Caco-2 (cell line): ENCODE measurements around the gene POMGNT2. TPM values are rescaled to one million over a fixed set of nuclear protein-coding genes. Genes with fewer than 3 reads are reported as not detected.

Source experiments
- Bru-seq: library from RNA; stranded (reverse); fragments of 400-500 nt; gene quantifications from one replicate; lab custom pipeline; 2021; lab: Mats Ljungman, UMichigan
- BruChase-seq, 2 experiments: library from RNA; stranded (reverse); fragments of 400-500 nt; gene quantifications; one replicate each; lab custom pipeline; 2021; lab: Mats Ljungman, UMichigan
- BruUV-seq: library from RNA; stranded (reverse); fragments of 400-500 nt; replicated peaks from 2 replicates; lab custom pipeline; 2021; lab: Mats Ljungman, UMichigan
- CTCF ChIA-PET: fragments of 300-600 bp; sonication (Branson Sonifier 250); formaldehyde crosslinking; loops from one replicate; lab custom pipeline; 2022; ENCODE audit warnings: antibody characterized with exemption; lab: Charles Lee
- POLR2A ChIA-PET: fragments of 300-600 bp; sonication (Branson Sonifier 250); formaldehyde crosslinking; loops from one replicate; lab custom pipeline; 2022; ENCODE audit warnings: antibody characterized with exemption; lab: Charles Lee
- DNase-seq, 2 experiments: peaks; one replicate each; pipeline versions ENCODE4 v3.0.0 to v3.0.0-alpha.2; 2020 to 2022
- H3K27me3 ChIP-seq: replicated peaks from 2 replicates; pipeline ENCODE4 v1.6.0; 2011; ENCODE audit warnings: low read length; ENCODE audit not compliant: control insufficient read depth, insufficient read depth
- H3K36me3 ChIP-seq: 2 replicates; pipeline ENCODE4 v1.5.1; 2011; ENCODE audit warnings: low read length; ENCODE audit not compliant: control insufficient read depth, insufficient read depth
- H3K4me1 ChIP-seq: fragments of 250-450 bp; sonication (Bioruptor Pico); 2 replicates; pipeline ENCODE4 v1.5.1; 2020; ENCODE audit warnings: mild to moderate bottlenecking
- H3K4me3 ChIP-seq: 2 replicates; pipeline ENCODE4 v1.5.1; 2011; ENCODE audit warnings: low read depth, mild to moderate bottlenecking, control low read depth, low read length
- H3K9me3 ChIP-seq: fragments of 250-450 bp; sonication (Bioruptor Pico); 2 replicates; pipeline ENCODE4 v1.5.1; 2020; ENCODE audit warnings: mild to moderate bottlenecking, moderate library complexity
- H3K27ac Mint-ChIP-seq: one replicate; pipeline ENCODE4 v1.8.0; 2022; ENCODE audit warnings: mixed read lengths; ENCODE audit not compliant: unreplicated experiment
- H3K27me3 Mint-ChIP-seq: one replicate; pipeline ENCODE4 v1.8.0; 2022; ENCODE audit warnings: mixed read lengths; ENCODE audit not compliant: insufficient read depth, unreplicated experiment
- H3K36me3 Mint-ChIP-seq: one replicate; pipeline ENCODE4 v1.8.0; 2022; ENCODE audit warnings: mild to moderate bottlenecking, mixed read lengths; ENCODE audit not compliant: insufficient read depth, unreplicated experiment
- H3K4me1 Mint-ChIP-seq: one replicate; pipeline ENCODE4 v1.8.0; 2022; ENCODE audit warnings: low read depth, mixed read lengths; ENCODE audit not compliant: unreplicated experiment
- H3K4me3 Mint-ChIP-seq: one replicate; pipeline ENCODE4 v1.8.0; 2022; ENCODE audit warnings: mild to moderate bottlenecking, moderate library complexity, mixed read lengths; ENCODE audit not compliant: unreplicated experiment
- H3K9me3 Mint-ChIP-seq: one replicate; pipeline ENCODE4 v1.8.0; 2022; ENCODE audit warnings: mixed read lengths; ENCODE audit not compliant: unreplicated experiment
- CTCF ChIP-seq, 2 experiments: fragments of 200-600 bp in 1 of 2; IDR thresholded peaks; 1 replicate in 1 of 2; 2 replicates in 1 of 2; pipeline versions ENCODE4 v1.5.1 to v1.8.0; 2011 to 2022; ENCODE audit warnings: antibody characterized with exemption in 1 of 2, control low read depth in 1 of 2, inconsistent platforms in 1 of 2, low read depth in 1 of 2, low read length in 1 of 2, mild to moderate bottlenecking in 1 of 2, moderate library complexity in 1 of 2; ENCODE audit not compliant: insufficient read depth in 1 of 2, severe bottlenecking in 1 of 2, unreplicated experiment in 1 of 2
- intact Hi-C: fragments of 100-400 bp; cut with micrococcal nuclease; formaldehyde crosslinking; loops from one replicate; pipeline ENCODE4 v1.10.0; 2022; ENCODE audit not compliant: unreplicated experiment
- long read RNA-seq: library from polyadenylated mRNA; stranded (forward); transcript quantifications from one replicate; pipeline ENCODE4 v2.0.0, GENCODE V29; 2022
- total RNA-seq: library from RNA; stranded (reverse); gene quantifications from 2 replicates; pipeline ENCODE4 v1.2.3, GENCODE V29; 2022

The POMGNT2 gene
- total RNA-seq (9.1 and 10.1 TPM in 2 replicates), Bru-seq, nascent RNA (percentile 56 among the genes with signal in this experiment), BruChase-seq, experiment 1, labeled RNA remaining after a 2-hour chase (percentile 52 among the genes with signal in this experiment), BruChase-seq, experiment 2, labeled RNA remaining after a 6-hour chase (percentile 44 among the genes with signal in this experiment)
- long read RNA-seq, transcript POMGNT2-201 (2 exons, 2,544 nt): major isoform, 17 of 26 reads
- long read RNA-seq, partial matches to known transcripts: 8 of 26 reads
- long read RNA-seq, other reads (novel, unspliced or antisense): 0 of 26 reads

- H3K4me3 ChIP-seq: peak within 1 kb of the TSS; percentile 86
- H3K9me3 ChIP-seq: no peaks in the 10 kb centered on the region
- H3K27ac Mint-ChIP-seq: no peak within 1 kb of the TSS
- no peaks in the 10 kb centered on the region for H3K36me3 Mint-ChIP-seq
- no TSS peak for BruUV-seq
- ChIA-PET CTCF (no interaction called here), POLR2A (no interaction called here)
- 0 out of 2 replicates have a peak, but pooled peaks cover 4% of the 10 kb centered on the region for H3K4me1 ChIP-seq
- no peaks in the 10 kb centered on the region for H3K9me3 Mint-ChIP-seq
- peak within 1 kb of the TSS; percentile 72 for H3K4me3 Mint-ChIP-seq
- H3K27me3 ChIP-seq: no peaks in the 10 kb centered on the region
- H3K36me3 ChIP-seq: no peaks in the 10 kb centered on the region
- no peak for TF ChIP-seq CTCF (IDR thresholded peaks at IDR 0.05; ENCODE audit: insufficient read depth in 1 of 2, low read depth in 1 of 2, low read length in 1 of 2, severe bottlenecking in 1 of 2, unreplicated experiment in 1 of 2)
- DNase-seq: peak; percentile 88 to 93
- peaks cover 5% of the 10 kb centered on the region for H3K27me3 Mint-ChIP-seq
- no peaks in the 10 kb centered on the region for H3K4me1 Mint-ChIP-seq
- intact Hi-C loops: no loop called here
These were observed at the start of gene POMGNT2 for GRCh38 chr3:43105596-43106292. TSS of gene POMGNT2 (minus strand) at chr3:43106079. CDS start at chr3:43081431, 24,648 bp downstream.

GRCh38 chr3:43154980-43155379 is 49.1 kb upstream of the POMGNT2 start:
- no peak overlapping the region for H3K27ac Mint-ChIP-seq
- no peak overlapping the region for H3K4me3 Mint-ChIP-seq
- H3K36me3 ChIP-seq: no peaks in the 10 kb centered on the region
- H3K4me3 ChIP-seq: no peak overlapping the region
- intact Hi-C loops: loop anchor here (1.0 kb wide), 1 partner anchor 194 kb away; no protein-coding TSS in a partner anchor
- H3K27me3 ChIP-seq: no peaks in the 10 kb centered on the region
- H3K4me1 Mint-ChIP-seq: no peaks in the 10 kb centered on the region
- ChIA-PET POLR2A (no interaction called here), CTCF (interaction anchor here (0.9 kb wide), 1 partner anchor 193 kb away, joined by 5 read pairs; no protein-coding TSS in a partner anchor)
- TF ChIP-seq CTCF (IDR thresholded peaks at IDR 0.05; ENCODE audit: insufficient read depth in 1 of 2, low read depth in 1 of 2, low read length in 1 of 2, severe bottlenecking in 1 of 2, unreplicated experiment in 1 of 2): no peak
- H3K36me3 Mint-ChIP-seq: no peaks in the 10 kb centered on the region
- H3K9me3 ChIP-seq: no peaks in the 10 kb centered on the region
- H3K9me3 Mint-ChIP-seq: no peaks in the 10 kb centered on the region
- H3K27me3 Mint-ChIP-seq: peaks cover 10% of the 10 kb centered on the region
- no peak for DNase-seq
- no peaks in the 10 kb centered on the region for H3K4me1 ChIP-seq
- BruUV-seq: no TSS peak

GRCh38 chr3:43153216-43154083 is 47.6 kb upstream of the POMGNT2 start:
- Histone ChIP-seq H3K4me3 (no peak overlapping the region), H3K4me1 (no peaks in the 10 kb centered on the region), H3K9me3 (no peaks in the 10 kb centered on the region), H3K36me3 (no peaks in the 10 kb centered on the region), H3K27me3 (no peaks in the 10 kb centered on the region)
- DNase-seq: no peak
- no peak overlapping the region for H3K4me3 Mint-ChIP-seq
- H3K27me3 Mint-ChIP-seq: peaks cover 7% of the 10 kb centered on the region
- intact Hi-C loops: no loop called here
- POLR2A ChIA-PET: no interaction called here
- BruUV-seq: no TSS peak
- no peaks in the 10 kb centered on the region for H3K4me1 Mint-ChIP-seq
- H3K9me3 Mint-ChIP-seq: peaks cover 10% of the 10 kb centered on the region
- peaks cover 4% of the 10 kb centered on the region for H3K36me3 Mint-ChIP-seq
- CTCF ChIA-PET: interaction anchor here (1.7 kb wide), 1 partner anchor 191 kb away, joined by 5 read pairs; no protein-coding TSS in a partner anchor
- no peak overlapping the region for H3K27ac Mint-ChIP-seq
- TF ChIP-seq CTCF (IDR thresholded peaks at IDR 0.05; ENCODE audit: insufficient read depth in 1 of 2, low read depth in 1 of 2, low read length in 1 of 2, severe bottlenecking in 1 of 2, unreplicated experiment in 1 of 2): no peak
